Amniotic stem cell (primary cell): ENCODE measurements around the gene ABLIM2.

ENCODE experiments used
- DNase-seq: peaks from one replicate; lab custom pipeline; 2025; lab: John Stamatoyannopoulos, UW

ABLIM2 gene

GRCh38 chr4:8158710-8159536 lies at the start of gene ABLIM2:
Gene ABLIM2, minus strand, starts transcription at chr4:8158813. Its CDS starts 124 bp downstream, at chr4:8158689.
- peak; percentile 87 for DNase-seq

- no peak for DNase-seq
These were observed 48.7 kb upstream of the ABLIM2 start for GRCh38 chr4:8207314-8207713.

GRCh38 chr4:8205749-8206611 lies 47.4 kb upstream of the ABLIM2 start:
- DNase-seq, result no peak

- DNase-seq, result no peak
These were observed 46.7 kb upstream of the ABLIM2 start for GRCh38 chr4:8205241-8205707.

GRCh38 chr4:8204576-8205227 lies 46.1 kb upstream of the ABLIM2 start:
- no peak for DNase-seq

- DNase-seq, result no peak
These were observed 45.2 kb upstream of the ABLIM2 start for GRCh38 chr4:8203817-8204216.

GRCh38 chr4:8203052-8203401 lies 44.4 kb upstream of the ABLIM2 start:
- no peak for DNase-seq

- DNase-seq, result no peak
These were observed 43.8 kb upstream of the ABLIM2 start for GRCh38 chr4:8202108-8203051.

- no peak for DNase-seq
These were observed 42.7 kb upstream of the ABLIM2 start for GRCh38 chr4:8201321-8201781.

- no peak for DNase-seq
These were observed 41.8 kb upstream of the ABLIM2 start for GRCh38 chr4:8200302-8200975.

- DNase-seq, result no peak
These were observed 41.1 kb upstream of the ABLIM2 start for GRCh38 chr4:8199594-8200301.

GRCh38 chr4:8198906-8199593 lies 40.4 kb upstream of the ABLIM2 start, which contains the start of gene SH3TC1:
Gene SH3TC1, plus strand, starts transcription at chr4:8199290. Its CDS starts 5,905 bp downstream, at chr4:8205195.
- DNase-seq, result peak; percentile 67

GRCh38 chr4:8198206-8198905 lies 39.7 kb upstream of the ABLIM2 start:
- no peak for DNase-seq

- DNase-seq, result no peak
These were observed 38.9 kb upstream of the ABLIM2 start for GRCh38 chr4:8197521-8197920.

GRCh38 chr4:8195841-8196458 lies 37.3 kb upstream of the ABLIM2 start:
- no peak for DNase-seq

GRCh38 chr4:8195431-8195830 lies 36.8 kb upstream of the ABLIM2 start:
- no peak for DNase-seq

- DNase-seq, result no peak
These were observed 36.0 kb upstream of the ABLIM2 start for GRCh38 chr4:8194306-8195242.
